T-cell (primary cell): Measurements from ENCODE around the gene ARV1. TPM values are rescaled to one million over a fixed set of nuclear protein-coding genes. Genes with fewer than 3 reads are reported as not detected.

ENCODE experiments used
- ATAC-seq, 4 experiments: fragments of 200-7000 bp in 3 of 4; fragments of 150-1000 bp in 1 of 4; cut with Tn5 transposase; replicated peaks in 1 of 4; 1 replicate in 3 of 4; 2 replicates in 1 of 4; pipeline ENCODE4 v1.10.0; 2021; ENCODE audit warnings: moderate library complexity in 3 of 4, mild to moderate bottlenecking in 2 of 4, moderate number of reproducible peaks in 1 of 4
- CTCF ChIA-PET, 2 donors: fragments of 300-600 bp; sonication (Branson Sonifier 250); formaldehyde crosslinking; loops; one replicate each; lab custom pipeline; 2022; ENCODE audit warnings: antibody characterized with exemption in 2 of 2; lab: Charles Lee
- POLR2A ChIA-PET, 2 donors: fragments of 300-600 bp; sonication (Branson Sonifier 250); formaldehyde crosslinking; loops; one replicate each; lab custom pipeline; 2022; ENCODE audit warnings: antibody characterized with exemption in 2 of 2; lab: Charles Lee
- DNase-seq, 35 experiments: peaks; one replicate each; pipeline versions ENCODE4 v3.0.0 to v3.0.0-alpha.2; 2013 to 2023
- H3K27ac ChIP-seq: one replicate; pipeline ENCODE4 v1.5.1; 2013; ENCODE audit warnings: low read length
- H3K27me3 ChIP-seq, 2 experiments: replicated peaks in 1 of 2; 1 replicate in 1 of 2; 2 replicates in 1 of 2; pipeline versions ENCODE4 v1.6.1 to v1.7.0; 2013; ENCODE audit warnings: low read length in 1 of 2, mixed read lengths in 1 of 2; ENCODE audit not compliant: control insufficient read depth in 2 of 2, insufficient read depth in 2 of 2; ENCODE audit errors: extremely low read depth in 1 of 2
- H3K36me3 ChIP-seq, 2 donors: 1 replicate in 1 of 2; 2 replicates in 1 of 2; pipeline versions ENCODE4 v1.6.1 to v1.7.0; 2013; ENCODE audit warnings: low read length in 1 of 2; ENCODE audit not compliant: control insufficient read depth in 2 of 2, insufficient read depth in 1 of 2; ENCODE audit errors: extremely low read depth in 1 of 2
- H3K4me1 ChIP-seq, 2 experiments: 1 replicate in 1 of 2; 2 replicates in 1 of 2; pipeline versions ENCODE4 v1.6.1 to v1.7.0; 2013; ENCODE audit warnings: low read length in 2 of 2, mixed read lengths in 1 of 2; ENCODE audit not compliant: insufficient read depth in 2 of 2, control insufficient read depth in 1 of 2; ENCODE audit errors: extremely low read depth in 1 of 2
- H3K4me3 ChIP-seq, 2 donors: 1 replicate in 1 of 2; 2 replicates in 1 of 2; pipeline versions ENCODE4 v1.5.1 to v1.7.0; 2013; ENCODE audit warnings: mild to moderate bottlenecking in 2 of 2, low read length in 1 of 2, moderate library complexity in 1 of 2; ENCODE audit not compliant: control insufficient read depth in 1 of 2; ENCODE audit errors: extremely low read depth in 1 of 2
- H3K9me3 ChIP-seq: 2 replicates; pipeline ENCODE4 v1.7.0; 2013
- H3K27ac Mint-ChIP-seq, 2 donors: one replicate each; pipeline ENCODE4 v1.8.0; 2020 to 2021; ENCODE audit warnings: mild to moderate bottlenecking in 2 of 2, mixed read lengths in 2 of 2
- H3K27me3 Mint-ChIP-seq, 2 donors: one replicate each; pipeline ENCODE4 v1.8.0; 2021 to 2022; ENCODE audit warnings: mixed read lengths in 2 of 2
- H3K36me3 Mint-ChIP-seq: one replicate; pipeline ENCODE4 v1.8.0; 2021; ENCODE audit warnings: mixed read lengths
- H3K4me1 Mint-ChIP-seq, 3 donors: one replicate each; pipeline ENCODE4 v1.8.0; 2020 to 2022; ENCODE audit warnings: mixed read lengths in 3 of 3, mild to moderate bottlenecking in 1 of 3
- H3K4me3 Mint-ChIP-seq, 3 donors: one replicate each; pipeline ENCODE4 v1.8.0; 2020 to 2022; ENCODE audit warnings: mild to moderate bottlenecking in 3 of 3, mixed read lengths in 3 of 3, moderate library complexity in 3 of 3
- H3K9me3 Mint-ChIP-seq, 3 donors: one replicate each; pipeline ENCODE4 v1.8.0; 2020 to 2022; ENCODE audit warnings: mixed read lengths in 3 of 3
- WGBS: methylation state at CpG from one replicate; pipeline ENCODE4 v1.1.5; 2013; ENCODE audit warnings: missing lambda C conversion rate; ENCODE audit not compliant: insufficient coverage; 5-methylcytosine and 5-hydroxymethylcytosine counted together
- total RNA-seq, 35 experiments: library from RNA in 6 of 35; stranded (reverse) in 6 of 35; fragments of 120-200 nt in 1 of 35; gene quantifications; one replicate each; pipeline versions ENCODE4 v1.2.1 to v1.2.4 and lab custom pipeline; 2013 to 2026

ARV1 gene
- total RNA-seq, 5 donors from 2014 or later (not counting 1 experiment from before 2014, with no cell fraction given), result 6.7 to 13.2 (median 10.0) TPM

DNA sequence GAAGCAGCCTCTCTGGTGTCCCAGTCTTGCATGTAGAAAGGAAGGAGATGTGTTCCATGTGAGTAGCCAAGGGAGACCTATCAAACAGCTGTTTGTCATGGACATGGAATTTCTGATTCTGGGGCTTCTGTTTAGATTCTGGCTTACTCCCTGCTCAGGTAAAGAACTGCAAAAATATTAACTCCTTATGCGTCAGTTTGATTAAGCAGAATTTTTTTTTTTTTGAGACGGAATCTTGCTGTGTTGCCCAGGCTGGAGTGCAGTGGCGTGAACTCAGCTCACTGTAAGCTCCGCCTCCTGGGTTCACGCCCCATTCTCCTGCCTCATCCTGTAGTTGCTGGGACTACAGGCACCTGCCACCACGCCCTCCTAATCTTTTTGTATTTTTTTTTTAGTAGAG, 6.8 kb downstream of the ARV1 start:
- ATAC-seq (no peak), DNase-seq (no peak)
- H3K27ac Mint-ChIP-seq, result no peak overlapping the region
- no peaks in the 10 kb centered on the region for H3K9me3 Mint-ChIP-seq
- no peaks in the 10 kb centered on the region for H3K27me3 Mint-ChIP-seq
- ChIA-PET POLR2A (no interaction called here), CTCF (interaction anchor here in 1 of 2 donors (0.6 to 1.0 kb wide), 2 partner anchors 69 to 415 kb away, joined by 3 read pairs; no protein-coding TSS in a partner anchor)
- H3K4me3 Mint-ChIP-seq, result no peak overlapping the region
- Histone ChIP-seq H3K9me3 (no peaks in the 10 kb centered on the region), H3K27ac (no peak overlapping the region), H3K4me1 (peaks cover 0 to under 1% of the 10 kb centered on the region in 2 experiments), H3K27me3 (no peaks in the 10 kb centered on the region), H3K4me3 (no peak overlapping the region), H3K36me3 (peaks cover 3 to 16% of the 10 kb centered on the region in 2 donors)
- peaks cover 11 to 20% (median 19%) of the 10 kb centered on the region in 3 donors for H3K4me1 Mint-ChIP-seq
- 100% methylated on average over 1 of the region's 6 CpGs for WGBS
- H3K36me3 Mint-ChIP-seq, result peaks cover 19% of the 10 kb centered on the region

DNA sequence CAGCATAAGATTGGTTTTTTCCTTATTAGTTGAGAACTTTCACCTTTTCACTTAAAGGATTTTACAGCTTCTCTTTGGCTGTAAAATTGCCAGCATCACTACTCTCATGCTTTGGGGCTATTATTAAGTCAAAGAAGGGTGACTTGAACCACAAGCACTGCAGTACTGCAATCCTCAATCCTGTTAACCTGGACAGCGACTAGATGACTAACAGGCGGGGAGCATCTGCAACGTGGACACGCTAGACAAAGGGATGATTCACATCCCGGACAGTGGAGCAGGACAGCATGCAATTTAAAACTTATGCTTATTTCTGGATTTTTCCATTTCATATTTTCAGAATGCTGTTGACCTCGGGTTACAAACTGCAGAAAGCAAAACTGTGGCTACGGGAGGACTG, 8.1 kb downstream of the ARV1 start:
- ATAC-seq, result no peak

DNA sequence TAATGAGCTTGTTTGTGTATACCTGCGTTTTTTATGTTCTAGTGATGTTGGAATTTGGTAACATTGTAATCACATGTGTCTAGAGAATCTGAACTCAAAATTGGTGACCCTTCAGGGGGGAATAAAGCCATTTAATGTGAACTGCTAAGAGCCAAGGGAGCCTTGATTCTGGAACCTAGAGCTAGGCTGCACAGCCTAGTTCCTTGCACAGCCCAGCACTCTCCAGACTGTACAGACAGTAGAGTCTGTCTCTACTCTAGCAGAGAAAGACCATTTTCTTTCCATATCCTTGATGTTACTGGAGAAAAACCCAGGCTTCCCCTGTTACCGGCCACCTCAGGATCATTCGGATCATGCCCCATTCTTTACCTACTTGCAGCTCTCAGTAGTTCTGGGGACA, 8.6 kb downstream of the ARV1 start:
- peaks cover 11 to 35% (median 19%) of the 10 kb centered on the region in 3 donors for H3K4me1 Mint-ChIP-seq
- H3K36me3 Mint-ChIP-seq, result peaks cover 32% of the 10 kb centered on the region
- no peaks in the 10 kb centered on the region for H3K4me1 ChIP-seq
- no peak overlapping the region for H3K4me3 ChIP-seq
- no peak overlapping the region for H3K4me3 Mint-ChIP-seq
- no peak overlapping the region for H3K27ac ChIP-seq
- H3K27me3 ChIP-seq, result no peaks in the 10 kb centered on the region
- POLR2A ChIA-PET, result no interaction called here
- H3K9me3 Mint-ChIP-seq, result no peaks in the 10 kb centered on the region
- H3K36me3 ChIP-seq, result peaks cover 8 to 24% of the 10 kb centered on the region in 2 donors
- no peaks in the 10 kb centered on the region for H3K27me3 Mint-ChIP-seq
- no peaks in the 10 kb centered on the region for H3K9me3 ChIP-seq
- 100% methylated on average over 3 of the region's 3 CpGs for WGBS
- CTCF ChIA-PET, result no interaction called here
- no peak overlapping the region for H3K27ac Mint-ChIP-seq
- DNase-seq (no peak), ATAC-seq (no peak)

More for the DNA sequence above, 8.1 kb downstream of the ARV1 start:
- Mint-ChIP-seq H3K27ac (no peak overlapping the region), H3K4me1 (peaks cover 11 to 31% (median 19%) of the 10 kb centered on the region in 3 donors), H3K36me3 (peaks cover 28% of the 10 kb centered on the region), H3K9me3 (no peaks in the 10 kb centered on the region), H3K27me3 (no peaks in the 10 kb centered on the region), H3K4me3 (no peak overlapping the region)
- DNase-seq, result no peak
- H3K36me3 ChIP-seq, result peaks cover 4 to 19% of the 10 kb centered on the region in 2 donors
- ChIA-PET POLR2A (no interaction called here), CTCF (no interaction called here)
- H3K9me3 ChIP-seq, result no peaks in the 10 kb centered on the region
- WGBS, result 100% methylated on average over 5 of the region's 7 CpGs
- H3K27ac ChIP-seq, result no peak overlapping the region
- no peaks in the 10 kb centered on the region for H3K27me3 ChIP-seq
- no peak overlapping the region for H3K4me3 ChIP-seq
- no peaks in the 10 kb centered on the region for H3K4me1 ChIP-seq

DNA sequence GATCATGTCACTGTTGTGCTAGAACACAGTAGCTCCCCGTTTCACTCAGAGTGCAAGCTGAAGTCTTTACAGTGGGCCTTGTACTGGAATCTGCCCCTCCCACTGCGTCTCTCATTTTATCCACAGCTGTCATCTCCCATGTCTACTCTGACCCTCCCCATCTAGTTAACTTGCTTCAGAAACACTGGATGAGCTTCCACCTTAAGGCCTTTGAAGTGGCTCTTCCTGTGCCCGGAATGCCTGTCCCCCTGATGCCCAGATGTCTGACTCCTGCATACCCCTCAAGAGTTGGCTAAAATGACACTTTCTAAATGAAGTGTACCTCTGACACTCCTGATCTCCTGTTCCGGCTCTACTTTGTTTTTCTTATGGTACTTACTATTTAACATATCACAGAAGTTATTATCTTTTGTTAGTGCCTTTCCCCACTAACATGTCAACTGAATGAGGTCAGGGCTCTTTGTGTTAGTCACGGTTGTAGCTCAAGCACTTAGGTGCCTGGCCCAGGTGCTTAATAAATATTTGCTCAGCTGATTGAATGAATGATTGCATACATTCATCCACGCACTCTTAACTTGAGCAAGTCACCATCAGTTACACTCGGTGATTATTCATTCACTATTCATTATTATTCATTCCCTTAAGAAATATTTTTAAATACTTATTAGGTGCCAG, 13.3 kb downstream of the ARV1 start:
- ATAC-seq (no peak), DNase-seq (no peak)
- Mint-ChIP-seq H3K4me3 (no peak overlapping the region), H3K4me1 (peaks cover 0 to 18% (median 3%) of the 10 kb centered on the region in 3 donors), H3K27ac (no peak overlapping the region), H3K36me3 (peaks cover 38% of the 10 kb centered on the region), H3K27me3 (no peaks in the 10 kb centered on the region), H3K9me3 (no peaks in the 10 kb centered on the region)
- Histone ChIP-seq H3K27me3 (no peaks in the 10 kb centered on the region), H3K36me3 (peaks cover 5 to 43% of the 10 kb centered on the region in 2 donors), H3K4me3 (no peak overlapping the region), H3K4me1 (no peaks in the 10 kb centered on the region), H3K9me3 (no peaks in the 10 kb centered on the region), H3K27ac (no peak overlapping the region)
- CTCF ChIA-PET, result no interaction called here
- WGBS, result 94% methylated on average over 3 of the region's 7 CpGs
- POLR2A ChIA-PET, result no interaction called here

DNA sequence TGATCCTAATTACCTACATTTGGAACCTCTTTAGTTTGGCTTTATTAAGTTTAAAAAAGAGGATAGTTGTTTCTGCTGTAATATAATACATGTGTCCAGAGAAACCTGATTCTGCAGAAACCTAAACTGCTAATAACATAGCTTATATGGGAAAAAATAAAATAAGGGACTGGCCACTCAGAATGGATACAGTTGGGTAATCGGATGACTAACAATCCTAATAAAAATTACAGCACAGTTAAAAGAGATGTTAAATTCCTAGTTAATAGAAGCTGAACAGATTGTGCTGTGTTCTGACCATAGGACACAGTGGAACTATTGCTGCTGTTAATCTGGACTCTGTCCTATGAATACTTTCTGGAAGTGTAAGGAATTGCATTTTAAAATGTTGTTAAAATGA, 16.0 kb downstream of the ARV1 start:
- Histone ChIP-seq H3K27me3 (no peaks in the 10 kb centered on the region), H3K36me3 (peaks cover 14 to 63% of the 10 kb centered on the region in 2 donors), H3K9me3 (no peaks in the 10 kb centered on the region), H3K27ac (no peak overlapping the region), H3K4me1 (no peaks in the 10 kb centered on the region), H3K4me3 (no peak overlapping the region)
- no peak overlapping the region for H3K27ac Mint-ChIP-seq
- no CpG with 5 or more reads among the region's 1 CpG for WGBS
- no peaks in the 10 kb centered on the region for H3K27me3 Mint-ChIP-seq
- DNase-seq, result no peak
- POLR2A ChIA-PET, result no interaction called here
- H3K36me3 Mint-ChIP-seq, result peaks cover 28% of the 10 kb centered on the region
- no peak for ATAC-seq
- CTCF ChIA-PET, result interaction anchor here in 1 of 2 donors (0.7 kb wide), 1 partner anchor 8 kb away, joined by 3 read pairs; no protein-coding TSS in a partner anchor
- no peak overlapping the region for H3K4me3 Mint-ChIP-seq
- peaks cover 0 to 15% (median 0%) of the 10 kb centered on the region in 3 donors for H3K4me1 Mint-ChIP-seq
- no peaks in the 10 kb centered on the region for H3K9me3 Mint-ChIP-seq

DNA sequence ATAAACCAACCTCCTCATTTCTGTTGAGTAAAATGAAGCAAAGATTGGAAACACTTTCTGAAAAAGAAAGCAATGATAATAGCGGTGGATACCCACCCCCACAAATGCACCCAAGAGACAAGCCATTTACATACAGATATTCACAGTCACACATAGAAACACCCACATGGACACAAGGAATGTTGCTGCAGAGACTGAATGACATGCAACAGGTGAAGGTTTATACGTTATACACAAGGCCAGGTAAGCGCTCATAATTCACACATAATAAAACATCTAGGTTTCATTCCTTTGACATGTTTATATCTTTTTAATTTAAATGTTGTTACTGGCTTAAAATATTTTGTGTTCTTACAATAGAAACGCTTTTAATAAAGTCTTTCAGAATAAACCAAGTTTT, 21.3 kb downstream of the ARV1 start:
- POLR2A ChIA-PET, result no interaction called here
- ATAC-seq (no peak), DNase-seq (no peak)
- Histone ChIP-seq H3K4me3 (no peak overlapping the region), H3K4me1 (no peaks in the 10 kb centered on the region), H3K27me3 (no peaks in the 10 kb centered on the region), H3K9me3 (no peaks in the 10 kb centered on the region), H3K27ac (no peak overlapping the region), H3K36me3 (peaks cover 11 to 57% of the 10 kb centered on the region in 2 donors)
- no peak overlapping the region for H3K27ac Mint-ChIP-seq
- peaks cover 8 to 21% (median 14%) of the 10 kb centered on the region in 3 donors for H3K9me3 Mint-ChIP-seq
- H3K4me3 Mint-ChIP-seq, result no peak overlapping the region
- H3K27me3 Mint-ChIP-seq, result no peaks in the 10 kb centered on the region
- no CpG with 5 or more reads among the region's 4 CpGs for WGBS
- H3K4me1 Mint-ChIP-seq, result no peaks in the 10 kb centered on the region
- CTCF ChIA-PET, result no interaction called here
- peaks cover 35% of the 10 kb centered on the region for H3K36me3 Mint-ChIP-seq
